HG02938 (cell line): ENCODE data around the gene ACSF2.
"Not testable (repeated sequence)": the region's sequence is repeated elsewhere in the genome, so short reads cannot be mapped to it uniquely, and the experiment has no call there.

Experiments used
- ATAC-seq: cut with Tn5 transposase; IDR thresholded peaks from one replicate; pipeline ENCODE4 v1.9.1; 2021; ENCODE audit warnings: mild to moderate bottlenecking, moderate library complexity; ENCODE audit not compliant: unreplicated experiment

Gene ACSF2

GRCh38 chr17:50462446-50462845, 36.4 kb downstream of the ACSF2 start:
- no peak for ATAC-seq

GRCh38 chr17:50464121-50464520, 38.1 kb downstream of the ACSF2 start:
- ATAC-seq, result no peak

GRCh38 chr17:50464736-50465135, 38.7 kb downstream of the ACSF2 start:
- ATAC-seq, result no peak

GRCh38 chr17:50465171-50465570, 39.2 kb downstream of the ACSF2 start:
- ATAC-seq, result no peak

GRCh38 chr17:50465635-50466034, 39.6 kb downstream of the ACSF2 start:
- ATAC-seq, result no peak

- no peak for ATAC-seq
Observed at GRCh38 chr17:50466371-50467113, 40.5 kb downstream of the ACSF2 start.

GRCh38 chr17:50467114-50467854, 41.3 kb downstream of the ACSF2 start:
- no peak for ATAC-seq

GRCh38 chr17:50467855-50468303, 41.9 kb downstream of the ACSF2 start:
- no peak for ATAC-seq

GRCh38 chr17:50468304-50469207, 42.5 kb downstream of the ACSF2 start, which contains the start of gene CHAD:
TSS of gene CHAD (minus strand) at chr17:50468880. CDS start at chr17:50468813, 67 bp downstream.
- no peak for ATAC-seq

- no peak for ATAC-seq
Observed at GRCh38 chr17:50469208-50469605, 43.2 kb downstream of the ACSF2 start.

- no peak for ATAC-seq
Observed at GRCh38 chr17:50469671-50470305, 43.8 kb downstream of the ACSF2 start.

- no peak for ATAC-seq
Observed at GRCh38 chr17:50470426-50470825, 44.4 kb downstream of the ACSF2 start.

- no peak for ATAC-seq
Observed at GRCh38 chr17:50471009-50471905, 45.2 kb downstream of the ACSF2 start.

GRCh38 chr17:50472286-50472685, 46.3 kb downstream of the ACSF2 start:
- ATAC-seq, result no peak

- not testable (repeated sequence) for ATAC-seq
Observed at GRCh38 chr17:50472761-50473161, 46.7 kb downstream of the ACSF2 start.

GRCh38 chr17:50473901-50474300, 47.9 kb downstream of the ACSF2 start:
- no peak for ATAC-seq

- no peak for ATAC-seq
Observed at GRCh38 chr17:50474523-50474922, 48.5 kb downstream of the ACSF2 start.

GRCh38 chr17:50475362-50475761, 49.3 kb downstream of the ACSF2 start:
- ATAC-seq, result no peak

GRCh38 chr17:50475775-50476544, 49.9 kb downstream of the ACSF2 start:
- ATAC-seq, result not testable (repeated sequence)
